GM21737 (cell line): ENCODE measurements around the gene DHRS1.
A peak's percentile ranks its signal among the peaks of the same experiment; 100 is the strongest.

Experiments used
- ATAC-seq: cut with Tn5 transposase; IDR thresholded peaks from one replicate; pipeline ENCODE4 v1.9.1; 2021; ENCODE audit warnings: mild to moderate bottlenecking, moderate library complexity; ENCODE audit not compliant: unreplicated experiment

Gene DHRS1

DNA sequence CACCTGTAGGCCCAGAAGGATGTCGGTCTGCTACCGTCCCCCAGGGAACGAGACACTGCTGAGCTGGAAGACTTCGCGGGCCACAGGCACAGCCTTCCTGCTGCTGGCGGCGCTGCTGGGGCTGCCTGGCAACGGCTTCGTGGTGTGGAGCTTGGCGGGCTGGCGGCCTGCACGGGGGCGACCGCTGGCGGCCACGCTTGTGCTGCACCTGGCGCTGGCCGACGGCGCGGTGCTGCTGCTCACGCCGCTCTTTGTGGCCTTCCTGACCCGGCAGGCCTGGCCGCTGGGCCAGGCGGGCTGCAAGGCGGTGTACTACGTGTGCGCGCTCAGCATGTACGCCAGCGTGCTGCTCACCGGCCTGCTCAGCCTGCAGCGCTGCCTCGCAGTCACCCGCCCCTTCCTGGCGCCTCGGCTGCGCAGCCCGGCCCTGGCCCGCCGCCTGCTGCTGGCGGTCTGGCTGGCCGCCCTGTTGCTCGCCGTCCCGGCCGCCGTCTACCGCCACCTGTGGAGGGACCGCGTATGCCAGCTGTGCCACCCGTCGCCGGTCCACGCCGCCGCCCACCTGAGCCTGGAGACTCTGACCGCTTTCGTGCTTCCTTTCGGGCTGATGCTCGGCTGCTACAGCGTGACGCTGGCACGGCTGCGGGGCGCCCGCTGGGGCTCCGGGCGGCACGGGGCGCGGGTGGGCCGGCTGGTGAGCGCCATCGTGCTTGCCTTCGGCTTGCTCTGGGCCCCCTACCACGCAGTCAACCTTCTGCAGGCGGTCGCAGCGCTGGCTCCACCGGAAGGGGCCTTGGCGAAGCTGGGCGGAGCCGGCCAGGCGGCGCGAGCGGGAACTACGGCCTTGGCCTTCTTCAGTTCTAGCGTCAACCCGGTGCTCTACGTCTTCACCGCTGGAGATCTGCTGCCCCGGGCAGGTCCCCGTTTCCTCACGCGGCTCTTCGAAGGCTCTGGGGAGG is 11.3 kb upstream of the DHRS1 start, which contains the start of gene LTB4R:
LTB4R (plus strand) TSS at position 857 of the 959 bp plus-strand sequence. CDS start 4,150 bp downstream, outside the sequence.
- ATAC-seq, result peak; percentile 58

DNA sequence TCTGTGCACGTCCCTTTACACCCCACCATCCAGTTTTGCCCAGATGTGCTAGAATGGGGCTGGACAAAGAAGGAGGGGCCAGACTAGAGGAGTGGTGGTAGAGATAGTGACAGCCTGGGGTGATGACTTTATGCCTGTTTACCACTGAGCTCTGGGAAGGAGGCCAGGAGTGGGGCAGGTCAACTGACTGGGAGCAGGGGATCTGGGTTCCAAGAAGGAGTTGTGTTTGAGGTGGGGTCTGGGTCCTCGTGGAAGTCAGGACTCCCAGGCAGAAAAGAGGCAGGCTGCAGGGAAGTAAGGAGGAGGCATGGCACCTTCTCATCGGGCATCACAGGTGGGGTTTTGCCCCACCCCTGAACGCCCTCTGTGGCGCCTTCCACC is 10.7 kb upstream of the DHRS1 start:
- ATAC-seq, result no peak

DNA sequence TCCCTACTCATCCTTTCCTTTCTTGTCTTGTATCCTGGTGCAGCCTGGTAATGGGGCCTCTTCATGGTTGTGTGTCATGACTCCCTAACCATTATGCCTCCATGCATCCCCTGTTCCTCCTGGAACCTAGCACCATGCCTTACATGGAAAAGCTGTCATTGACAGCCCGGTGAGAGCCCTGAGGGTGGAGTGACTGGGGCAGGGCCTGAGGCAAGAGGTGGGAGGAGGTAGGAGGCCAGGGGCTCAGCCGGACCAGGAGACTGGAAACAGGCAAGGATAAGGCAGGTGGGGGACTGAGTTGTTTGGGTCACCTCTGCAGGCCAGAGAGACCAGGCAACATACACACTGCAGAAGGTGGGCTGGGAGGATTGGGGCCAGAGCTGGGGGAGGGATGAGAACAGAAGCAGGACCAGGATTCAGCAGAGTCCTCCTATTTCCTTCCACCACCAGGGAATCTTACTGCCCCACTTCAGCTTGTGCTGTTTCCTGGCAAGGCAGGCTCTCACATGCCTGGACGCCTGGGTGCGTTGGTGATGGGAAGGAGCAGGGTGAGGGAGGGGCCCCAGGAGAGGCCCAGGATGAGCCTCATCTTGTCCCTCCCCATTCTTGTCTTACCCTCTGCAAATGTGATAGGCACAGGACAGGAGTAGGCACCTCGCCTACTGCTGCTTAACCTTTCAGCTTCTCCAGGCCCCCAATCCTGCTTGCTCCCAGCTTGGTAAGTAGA is 10.1 kb upstream of the DHRS1 start, which contains the start of gene LTB4R2:
LTB4R2 (plus strand) TSS at position 603 of the 727 bp plus-strand sequence. CDS start 525 bp downstream, outside the sequence.
- no peak for ATAC-seq

DNA sequence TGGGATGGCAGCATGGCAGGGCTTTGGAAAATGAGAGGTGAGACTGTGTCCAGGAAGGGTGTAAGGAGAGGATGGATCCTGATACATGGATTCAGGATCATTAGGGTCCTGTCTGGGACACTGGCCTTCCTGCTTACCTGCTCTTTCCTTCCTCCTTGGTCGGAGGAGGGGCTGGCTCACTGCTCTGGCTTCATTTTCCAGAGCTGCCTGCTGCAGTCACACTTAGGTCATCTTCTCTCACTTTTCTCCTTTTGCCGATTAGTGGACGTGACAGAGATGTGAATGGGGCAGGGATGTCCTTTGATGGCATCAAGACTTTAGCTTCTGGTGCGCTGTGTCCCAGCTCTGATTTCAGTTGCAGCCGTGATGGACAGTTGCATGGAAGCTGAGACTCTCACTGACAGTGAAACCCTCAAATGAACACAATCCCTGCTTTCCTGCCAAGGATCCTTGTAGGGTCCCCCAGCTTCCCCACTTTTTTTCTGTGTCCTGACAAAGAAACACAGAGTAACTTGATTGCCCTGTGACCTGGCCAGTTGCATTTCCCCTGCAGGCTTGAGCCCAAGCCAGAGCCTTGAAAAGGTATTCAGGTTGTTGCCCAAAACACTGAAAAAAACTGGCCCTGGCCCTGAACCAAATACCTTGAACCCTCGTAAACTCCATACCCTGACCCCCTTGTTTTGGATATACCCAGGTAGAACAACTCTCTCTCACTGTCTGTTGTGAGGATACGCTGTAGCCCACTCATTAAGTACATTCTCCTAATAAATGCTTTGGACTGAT is 9.0 kb upstream of the DHRS1 start:
- ATAC-seq, result no peak

DNA sequence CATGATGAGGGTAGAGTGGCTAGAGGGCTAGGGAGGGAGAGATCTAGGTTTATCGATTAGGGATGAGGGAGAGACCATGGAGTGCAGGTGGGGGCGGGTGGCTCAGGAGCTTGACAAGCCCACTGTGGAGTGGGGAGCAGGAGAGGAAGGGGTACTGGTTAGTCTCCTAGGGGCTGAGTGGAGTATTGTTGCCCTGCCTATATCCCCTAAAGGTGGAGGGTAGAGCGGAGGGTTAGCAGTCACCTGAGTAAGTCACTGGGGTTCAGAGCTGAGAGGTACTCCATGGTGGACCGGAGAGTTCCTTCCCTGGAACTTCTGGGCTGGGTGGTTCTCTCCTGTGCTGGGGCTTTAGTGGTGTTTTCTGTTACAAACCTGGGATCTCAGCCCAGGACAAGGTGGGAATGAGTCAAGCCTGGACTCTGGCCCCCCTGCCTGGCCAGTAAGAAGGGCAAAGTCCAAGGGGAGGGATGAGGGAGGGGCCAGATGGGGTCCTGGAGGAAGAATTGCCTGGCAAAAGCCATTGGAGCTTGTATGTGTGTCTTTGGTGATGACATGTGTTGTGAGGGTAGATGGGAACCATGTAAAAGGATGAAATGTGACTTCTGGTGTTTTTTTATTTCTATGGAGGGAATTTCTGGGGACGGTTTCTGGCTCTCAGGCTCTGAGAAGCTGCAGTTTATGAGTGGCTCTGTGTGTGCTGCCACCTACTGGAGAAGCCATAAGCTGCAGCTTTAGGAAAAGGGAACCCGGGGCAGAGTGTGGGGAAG is 8.2 kb upstream of the DHRS1 start, which contains the start of gene CIDEB:
CIDEB (minus strand) TSS at position 403 of the 767 bp plus-strand sequence; CDS start at position 284, 119 bp downstream.
- no peak for ATAC-seq

DNA sequence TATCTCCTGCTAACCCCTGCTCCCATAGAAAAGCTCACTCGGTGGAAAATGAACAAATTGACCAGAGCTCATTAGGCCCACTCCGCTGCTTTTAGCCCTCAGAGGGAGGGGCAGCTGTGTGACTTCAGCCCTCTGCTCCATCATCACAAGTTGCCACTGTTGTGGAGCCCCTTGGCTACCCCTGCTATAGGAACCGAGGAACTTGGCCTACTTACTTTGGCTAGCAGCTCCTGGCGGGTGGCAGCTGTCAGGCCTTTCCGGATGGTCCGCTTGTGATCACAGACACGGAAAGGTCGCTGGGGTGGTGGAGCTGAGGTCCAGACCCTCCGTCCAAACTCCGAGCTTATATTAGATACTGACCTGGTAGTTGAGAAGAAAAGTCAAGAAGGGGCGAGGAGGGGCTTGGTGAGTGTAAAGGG is 7.6 kb upstream of the DHRS1 start:
- ATAC-seq, result no peak

DNA sequence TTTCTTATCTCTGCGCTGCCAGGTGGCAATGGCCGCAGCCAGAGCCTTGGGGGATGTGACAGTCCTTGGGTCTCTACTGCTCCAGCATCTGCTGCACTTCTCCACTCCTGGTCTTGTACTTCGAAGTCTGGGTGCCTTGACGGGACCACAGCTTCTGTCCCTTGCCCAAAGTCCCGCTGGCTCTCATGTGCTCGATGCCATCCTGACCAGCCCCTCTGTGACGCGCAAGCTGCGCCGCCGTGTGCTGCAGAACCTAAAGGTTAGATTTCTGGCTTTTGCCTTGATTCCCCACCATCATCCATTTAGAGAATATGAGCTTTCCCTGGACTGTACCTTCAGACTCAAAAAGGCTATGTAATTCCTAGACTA is 4.4 kb upstream of the DHRS1 start:
- ATAC-seq, result no peak

DNA sequence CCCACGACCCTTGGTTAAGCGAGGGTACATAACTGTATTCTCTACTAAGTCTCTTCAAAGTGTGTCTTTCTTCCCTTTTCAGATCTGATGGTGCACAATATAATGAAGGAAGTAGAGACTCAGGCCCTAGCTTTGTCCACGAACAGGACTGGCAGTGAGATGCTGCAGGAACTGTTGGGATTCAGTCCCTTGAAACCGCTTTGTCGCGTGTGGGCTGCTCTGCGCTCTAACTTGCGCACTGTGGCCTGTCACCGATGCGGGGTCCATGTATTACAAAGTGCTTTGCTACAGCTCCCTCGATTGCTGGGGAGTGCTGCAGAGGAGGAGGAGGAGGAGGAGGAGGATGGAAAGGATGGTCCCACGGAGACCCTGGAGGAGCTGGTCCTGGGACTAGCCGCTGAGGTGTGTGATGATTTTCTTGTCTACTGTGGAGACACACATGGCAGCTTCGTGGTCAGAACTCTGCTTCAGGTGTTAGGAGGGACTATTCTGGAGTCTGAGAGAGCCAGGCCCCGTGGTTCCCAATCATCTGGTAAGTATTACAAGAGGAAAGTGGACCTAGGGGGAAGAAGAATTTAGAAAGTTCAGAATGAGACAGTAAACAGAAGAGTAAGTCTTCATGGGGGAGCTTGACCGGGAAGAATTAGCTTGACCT is 873 bp upstream of the DHRS1 start:
- ATAC-seq, result no peak

DNA sequence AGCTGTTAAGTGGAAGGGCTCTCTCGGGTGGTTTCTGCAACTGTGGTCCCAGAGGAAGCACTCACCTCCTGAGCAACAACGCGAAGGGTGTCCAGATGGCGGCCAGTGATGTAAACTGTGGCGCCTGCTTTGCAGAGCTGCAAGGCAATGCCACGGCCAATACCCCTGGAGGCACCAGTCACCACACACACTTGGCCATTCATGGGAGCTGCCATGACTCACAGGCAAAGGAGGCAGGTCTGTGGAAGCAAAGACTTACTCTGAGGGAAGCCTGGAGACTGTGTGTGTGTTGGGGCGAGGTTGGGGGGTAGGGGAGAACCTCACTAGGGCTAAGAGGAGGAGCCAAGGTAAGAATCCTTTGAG is 707 bp downstream of the DHRS1 start:
- no peak for ATAC-seq

DNA sequence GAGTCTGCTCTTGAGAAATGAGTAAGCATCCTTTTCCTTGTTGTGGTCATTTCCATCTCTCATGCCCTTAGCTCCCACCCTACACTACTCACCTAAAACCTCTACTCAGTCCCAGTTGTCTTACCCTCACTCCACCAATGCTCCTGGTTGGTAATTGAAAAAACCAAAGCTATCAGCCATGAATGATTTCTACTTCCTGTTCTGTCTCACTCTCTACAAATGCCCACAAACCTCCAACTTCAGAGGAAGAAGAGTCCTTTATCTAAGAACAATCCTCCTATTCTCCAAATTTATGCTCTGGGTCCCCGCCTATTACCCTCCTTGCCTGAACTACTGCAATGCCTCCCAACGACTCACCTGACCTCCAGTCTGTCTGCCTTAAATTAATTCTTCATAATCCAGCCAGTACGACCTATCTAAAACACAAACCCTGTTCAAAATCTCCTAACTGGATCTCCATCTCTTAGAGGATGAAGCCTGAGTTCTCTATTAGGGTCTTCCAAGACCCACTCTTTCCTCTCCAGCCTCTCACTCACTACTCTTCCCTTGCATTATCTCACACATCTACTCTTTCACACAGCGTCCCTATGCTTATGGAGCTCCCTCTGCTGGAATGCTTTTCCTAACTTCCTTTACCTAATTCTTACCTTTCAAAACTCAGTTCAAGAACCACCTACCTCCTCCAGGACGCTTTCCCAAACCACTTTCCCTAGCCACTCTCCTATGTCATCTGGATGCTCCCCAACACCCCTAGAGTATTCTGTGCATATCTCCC is 2.2 kb downstream of the DHRS1 start:
- ATAC-seq, result peak; percentile 34

DNA sequence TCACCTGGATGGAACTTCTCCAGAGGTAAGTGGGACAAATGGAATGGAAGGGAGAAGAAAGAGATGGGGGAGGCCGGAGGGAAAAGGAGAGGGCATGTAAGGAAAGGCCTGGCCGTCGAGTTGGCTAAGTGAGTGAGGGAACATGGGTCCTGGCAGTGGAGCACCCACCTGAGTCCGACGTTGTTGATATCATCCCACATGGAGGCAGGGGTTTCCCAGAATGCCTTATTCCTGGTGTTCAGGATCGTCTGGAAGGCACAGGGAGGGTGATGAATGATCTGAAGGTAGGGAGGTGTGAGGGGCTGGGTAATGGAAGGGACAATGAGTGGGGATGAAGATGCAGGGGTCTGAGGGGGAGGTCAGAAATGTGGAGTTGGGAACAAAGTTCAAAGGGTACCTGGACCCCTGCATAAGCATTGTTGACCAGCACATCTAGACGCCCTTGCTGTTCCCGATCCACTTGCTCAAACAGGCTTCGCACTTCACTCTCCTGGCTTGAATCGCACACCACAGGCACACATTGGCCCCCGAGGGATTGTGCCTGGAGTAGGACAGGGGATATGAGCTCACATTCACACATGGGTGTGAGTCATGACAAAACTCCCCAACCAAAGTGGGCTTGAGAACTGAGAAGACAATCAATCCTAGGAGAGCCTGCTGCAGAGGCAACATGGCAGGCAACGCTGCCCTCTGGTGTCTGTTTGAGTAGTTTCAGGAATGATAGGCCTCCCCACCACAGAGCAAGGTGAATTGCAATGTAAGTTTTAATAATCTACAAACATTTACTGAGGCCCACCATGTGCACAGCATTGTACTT is 3.0 kb downstream of the DHRS1 start:
- peak; percentile 40 for ATAC-seq

DNA sequence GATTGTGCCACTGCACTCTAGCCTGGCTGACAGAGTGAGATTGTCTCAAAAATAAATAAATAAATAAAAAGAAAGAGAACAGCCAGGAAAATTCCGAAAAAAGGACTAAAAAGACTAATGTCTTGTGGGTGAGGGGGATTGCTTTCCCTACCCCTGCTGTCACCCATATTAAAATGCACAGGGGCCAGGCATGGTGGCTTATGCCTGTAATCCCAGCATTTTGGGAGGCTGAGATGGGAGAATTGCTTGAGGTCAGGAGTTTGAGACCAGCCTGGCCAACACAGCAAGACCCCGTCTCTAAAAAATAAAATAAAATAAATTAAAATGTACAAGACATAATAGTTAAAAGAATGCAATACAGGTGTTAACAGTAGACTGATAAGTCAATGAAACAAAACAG is 6.1 kb downstream of the DHRS1 start:
- ATAC-seq, result no peak

DNA sequence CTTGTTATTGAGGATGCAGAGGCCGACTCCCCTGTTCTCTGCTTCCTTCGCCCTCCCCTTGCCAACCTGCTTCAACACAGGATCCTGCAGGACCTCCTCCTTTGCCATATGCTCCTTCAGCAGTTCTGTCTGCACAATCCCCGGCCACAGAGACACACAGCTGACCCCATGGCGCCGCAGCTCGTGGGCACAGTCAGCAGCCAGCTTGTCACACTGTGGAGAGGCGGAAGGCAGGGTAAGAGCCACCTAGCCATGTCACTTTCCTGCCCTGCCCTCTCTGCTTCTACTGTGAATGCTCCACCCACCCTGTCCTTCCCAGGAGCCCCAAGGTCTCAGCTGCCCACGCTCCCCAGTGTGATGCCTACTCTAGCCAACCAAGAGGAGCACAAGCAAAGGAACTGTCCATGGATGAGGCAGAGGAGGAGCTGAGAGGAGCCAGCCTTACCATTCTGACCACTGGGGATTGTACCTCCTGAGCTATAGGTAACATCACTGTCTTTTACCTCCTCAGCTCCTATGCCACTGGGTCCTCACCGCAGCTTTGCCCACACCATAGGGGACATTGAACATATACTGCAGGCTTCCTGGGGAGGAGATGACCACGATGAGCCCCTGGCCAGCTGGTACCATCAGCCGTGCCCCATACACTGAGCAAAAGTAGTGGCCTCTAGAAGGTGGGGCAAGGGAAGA is 7.3 kb downstream of the DHRS1 start:
- no peak for ATAC-seq

DNA sequence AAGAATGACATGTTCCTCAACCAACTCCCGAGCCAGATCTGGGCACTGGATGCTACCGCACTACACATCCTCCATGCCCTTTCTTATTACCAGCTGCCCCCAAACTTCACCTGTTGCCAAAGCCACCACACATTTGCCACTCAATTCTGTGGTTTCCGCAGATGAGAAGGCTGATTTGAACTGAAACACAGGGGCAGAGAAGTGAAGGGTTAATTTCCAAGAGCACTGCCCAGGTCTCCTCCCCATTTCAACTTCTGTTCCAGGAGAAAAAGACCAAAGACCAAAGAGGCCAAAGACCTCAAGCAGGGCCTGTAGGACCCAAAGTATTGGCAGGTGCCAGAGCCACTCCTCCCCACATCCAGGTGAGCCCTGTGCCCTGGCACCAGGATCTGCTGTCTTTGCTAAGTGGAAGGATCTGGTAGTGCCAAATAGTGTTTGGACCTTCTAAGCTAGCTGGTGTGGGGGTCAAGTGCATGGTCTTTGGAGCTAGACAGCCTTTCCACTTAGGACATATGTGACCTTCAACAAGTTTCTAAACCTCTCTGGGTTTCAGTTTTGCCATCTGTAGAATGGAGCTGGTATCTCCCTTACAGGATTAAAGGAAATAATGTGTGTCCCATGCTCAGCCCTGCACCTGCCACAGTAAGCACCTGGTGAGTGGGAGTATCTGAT is 8.0 kb downstream of the DHRS1 start:
- no peak for ATAC-seq

DNA sequence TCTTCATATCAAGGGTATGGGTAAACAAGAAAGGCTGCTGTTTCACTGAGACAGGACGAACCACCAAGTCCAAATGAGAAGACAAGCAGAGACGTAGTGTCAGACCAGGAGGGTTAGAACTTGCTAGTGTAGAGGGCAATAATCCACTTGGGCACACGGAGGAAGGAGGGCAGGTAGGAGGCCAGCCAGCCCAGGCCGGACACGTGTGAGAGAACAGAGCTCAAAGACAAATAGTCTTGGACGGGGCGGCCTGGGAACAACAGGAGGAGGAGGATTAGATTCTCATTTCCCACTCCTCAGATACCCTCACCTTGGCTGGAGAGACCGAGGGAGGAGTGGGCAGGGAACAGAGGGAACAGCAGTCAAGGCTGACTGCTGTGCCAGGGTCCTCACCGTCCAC is 8.8 kb downstream of the DHRS1 start:
- no peak for ATAC-seq

DNA sequence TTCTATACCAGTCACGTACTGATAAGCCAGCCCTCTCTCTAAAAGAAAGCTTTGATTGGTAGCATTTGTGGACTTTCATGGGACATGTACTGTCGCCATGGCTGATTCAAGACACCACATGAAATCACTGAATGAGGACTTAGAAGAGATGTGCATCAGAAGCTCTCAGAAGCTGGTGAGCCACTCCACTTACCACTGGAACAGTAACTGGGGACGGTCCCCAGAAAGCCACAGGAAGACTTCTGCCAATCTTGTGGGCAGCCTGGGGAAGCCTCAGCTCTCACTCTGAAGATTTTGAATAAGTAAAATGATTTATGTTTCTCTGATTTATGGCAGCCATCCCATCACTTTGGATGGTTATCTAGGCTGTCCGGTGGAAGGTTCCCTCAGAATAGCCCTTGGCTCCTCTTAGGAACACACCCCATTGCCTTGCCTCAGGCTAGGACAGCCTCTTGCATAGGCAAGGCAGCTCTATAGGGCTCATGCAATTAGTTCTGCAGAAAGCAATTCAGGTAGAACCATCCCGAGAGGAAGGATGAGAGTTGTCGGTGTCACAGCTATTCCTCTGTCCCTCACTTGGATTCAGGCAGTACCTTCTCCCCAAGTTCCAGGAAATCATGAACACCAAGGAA is 9.8 kb downstream of the DHRS1 start:
- peak; percentile 65 for ATAC-seq

DNA sequence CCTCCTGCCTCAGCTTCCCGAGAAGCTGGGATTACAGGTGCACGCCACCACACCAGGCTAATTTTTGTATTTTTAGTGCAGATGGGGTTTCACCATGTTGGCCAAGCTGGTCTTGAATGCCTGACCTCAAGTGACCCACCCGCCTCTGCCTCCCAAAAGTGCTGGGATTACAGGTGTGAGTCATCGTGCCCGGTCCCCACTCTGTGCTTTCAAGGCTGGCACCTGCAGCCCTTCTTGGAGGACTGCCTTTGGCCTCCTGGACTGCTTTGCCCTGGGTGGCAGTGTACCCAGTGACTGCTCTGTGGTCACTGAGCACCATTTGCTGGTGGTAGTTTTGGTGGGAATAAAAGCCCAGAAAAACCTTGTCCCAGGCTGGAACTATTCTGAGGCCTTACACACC is 12.6 kb downstream of the DHRS1 start:
- ATAC-seq, result no peak
